Endothelial cell of umbilical vein (primary cell): Measurements from ENCODE around the gene TIAM1. TPM values are rescaled to one million over a fixed set of nuclear protein-coding genes. Genes with fewer than 3 reads are reported as not detected.
A peak's percentile ranks its signal among the peaks of the same experiment; 100 is the strongest.

ENCODE experiments used
- BruUV-seq: library from RNA; stranded (reverse); fragments of 400-500 nt; replicated peaks from 2 replicates; lab custom pipeline; 2021; lab: Mats Ljungman, UMichigan
- CTCF ChIA-PET: fragments of 300-600, 350-600 bp; sonication (Branson Sonifier 250); formaldehyde crosslinking; loops from one replicate; lab custom pipeline; 2021; ENCODE audit warnings: antibody characterized with exemption, inconsistent platforms; lab: Charles Lee
- POLR2A ChIA-PET: fragments of 300-600, 350-600 bp; sonication (Branson Sonifier 250); formaldehyde crosslinking; loops from one replicate; lab custom pipeline; 2021; ENCODE audit warnings: antibody characterized with exemption, inconsistent platforms; lab: Charles Lee
- DNase-seq: peaks from one replicate; pipeline ENCODE4 v3.0.0-alpha.2; 2011; ENCODE audit warnings: low read depth, low spot score
- FAIRE-seq: peaks from 2 replicates; lab custom pipeline; 2011; peaks lifted over from hg19 to GRCh38; lab: Jason Lieb, UNC
- H2AFZ ChIP-seq: 2 replicates; pipeline ENCODE4 v1.6.0; 2012; ENCODE audit warnings: low read depth, low read length, control low read depth, inconsistent platforms
- H3K27ac ChIP-seq: 2 replicates; pipeline ENCODE4 v1.5.1; 2011; ENCODE audit warnings: low read depth, mild to moderate bottlenecking, control low read depth, low read length, moderate library complexity; ENCODE audit not compliant: insufficient read depth
- H3K27me3 ChIP-seq, 2 experiments: 2 replicates each; pipeline versions ENCODE4 v1.6.0 to v1.6.1; 2011; ENCODE audit warnings: low read length in 2 of 2, mixed read lengths in 1 of 2; ENCODE audit not compliant: control insufficient read depth in 2 of 2, insufficient read depth in 2 of 2
- H3K36me3 ChIP-seq, 2 experiments: 2 replicates in 1 of 2; 3 replicates in 1 of 2; pipeline ENCODE4 v1.5.1; 2011; ENCODE audit warnings: low read length in 2 of 2, mild to moderate bottlenecking in 1 of 2, moderate library complexity in 1 of 2; ENCODE audit not compliant: control insufficient read depth in 2 of 2, insufficient read depth in 2 of 2; ENCODE audit errors: extremely low read depth in 1 of 2
- H3K4me1 ChIP-seq: 3 replicates; pipeline ENCODE4 v1.5.1; 2011; ENCODE audit warnings: mild to moderate bottlenecking, low read length; ENCODE audit not compliant: control insufficient read depth, insufficient read depth; ENCODE audit errors: extremely low read depth
- H3K4me2 ChIP-seq: 2 replicates; pipeline ENCODE4 v1.6.1; 2011; ENCODE audit warnings: low read length, control low read depth, mixed read lengths; ENCODE audit not compliant: insufficient read depth
- H3K4me3 ChIP-seq, 3 experiments: fragments of 200-600 bp in 1 of 3; sonication (generic), shearing (Covaris generic) in 1 of 3; replicated peaks in 1 of 3; 2 replicates each; pipeline ENCODE4 v1.5.1; 2011 to 2016; ENCODE audit warnings: control low read depth in 3 of 3, low read length in 3 of 3, mild to moderate bottlenecking in 2 of 3, inconsistent platforms in 1 of 3, low read depth in 1 of 3, moderate library complexity in 1 of 3; ENCODE audit not compliant: insufficient read depth in 1 of 3
- H3K79me2 ChIP-seq: 2 replicates; pipeline ENCODE4 v1.6.0; 2012; ENCODE audit warnings: low read length, inconsistent platforms; ENCODE audit not compliant: control insufficient read depth, insufficient read depth
- H3K9ac ChIP-seq: replicated peaks from 2 replicates; pipeline ENCODE3; 2011; ENCODE audit warnings: low read length, control low read depth; ENCODE audit not compliant: insufficient read depth; ENCODE audit errors: extremely low read depth
- H3K9me1 ChIP-seq: replicated peaks from 3 replicates; pipeline ENCODE4 v1.6.0; 2011; ENCODE audit warnings: mild to moderate bottlenecking, low read length; ENCODE audit not compliant: control insufficient read depth, insufficient read depth; ENCODE audit errors: extremely low read depth
- H3K9me3 ChIP-seq: replicated peaks from 2 replicates; pipeline ENCODE4 v1.5.1; 2012; ENCODE audit warnings: low read length, inconsistent platforms; ENCODE audit not compliant: control insufficient read depth, insufficient read depth
- H4K20me1 ChIP-seq: replicated peaks from 2 replicates; pipeline ENCODE3; 2011; ENCODE audit warnings: mild to moderate bottlenecking, low read length; ENCODE audit not compliant: control insufficient read depth, insufficient read depth; ENCODE audit errors: extremely low read depth
- CTCF ChIP-seq, 2 donors: IDR thresholded peaks; 1 replicate in 1 of 2; 2 replicates in 1 of 2; pipeline ENCODE4 v1.5.1; 2011; ENCODE audit warnings: low read length in 2 of 2, mild to moderate bottlenecking in 2 of 2, moderate library complexity in 2 of 2, control low read depth in 1 of 2, inconsistent platforms in 1 of 2, low read depth in 1 of 2; ENCODE audit not compliant: insufficient read depth in 1 of 2; ENCODE audit errors: extremely low read depth in 1 of 2
- EZH2 ChIP-seq: IDR thresholded peaks from 2 replicates; pipeline ENCODE4 v1.6.1; 2012; ENCODE audit warnings: borderline replicate concordance, low read depth, mild to moderate bottlenecking, moderate library complexity, low read length, inconsistent platforms; ENCODE audit not compliant: severe bottlenecking
- FOS ChIP-seq: IDR thresholded peaks from 2 replicates; pipeline ENCODE4 v1.6.1; 2011; ENCODE audit warnings: mild to moderate bottlenecking, low read length, moderate library complexity, borderline replicate concordance; ENCODE audit not compliant: insufficient read depth
- JUN ChIP-seq: IDR thresholded peaks from 2 replicates; pipeline ENCODE4 v1.6.1; 2011; ENCODE audit warnings: borderline replicate concordance, low read depth; ENCODE audit not compliant: insufficient read length, insufficient read depth
- POLR2AphosphoS5 ChIP-seq: IDR thresholded peaks from 2 replicates; pipeline ENCODE4 v1.6.1; 2012; ENCODE audit warnings: low read depth, mild to moderate bottlenecking, control low read depth, low read length, moderate library complexity; ENCODE audit not compliant: insufficient read depth
- dilution Hi-C: fragments of 300-500 bp; cut with MboI; formaldehyde crosslinking; loops from one replicate; pipeline ENCODE4 v1.15.0; 2019; ENCODE audit warnings: low sequenced_read_pairs; ENCODE audit not compliant: extremely low pct_ligation_motif_present
- intact Hi-C: fragments of 100-400 bp; cut with micrococcal nuclease; formaldehyde crosslinking; loops from one replicate; pipeline ENCODE4 v1.10.0; 2022
- polyA plus RNA-seq, 4 experiments: library from polyadenylated mRNA; depleted of rRNA in 3 of 4; stranded (reverse) in 3 of 4; unstranded in 1 of 4; fragments of >200 nt; gene quantifications; 2 replicates each; pipeline versions ENCODE4 v1.2.1 to v1.2.3, GENCODE V29; 2011 to 2012; ENCODE audit warnings: missing spikeins in 1 of 4
- total RNA-seq: library from RNA; stranded (reverse); gene quantifications from 2 replicates; pipeline ENCODE4 v1.2.3, GENCODE V29; 2021

TIAM1 gene
- total and polyA plus RNA-seq, 2 donors (not counting 3 experiments of a cell fraction or from before 2014, with no cell fraction given), result 0.21 to 0.86 TPM

DNA sequence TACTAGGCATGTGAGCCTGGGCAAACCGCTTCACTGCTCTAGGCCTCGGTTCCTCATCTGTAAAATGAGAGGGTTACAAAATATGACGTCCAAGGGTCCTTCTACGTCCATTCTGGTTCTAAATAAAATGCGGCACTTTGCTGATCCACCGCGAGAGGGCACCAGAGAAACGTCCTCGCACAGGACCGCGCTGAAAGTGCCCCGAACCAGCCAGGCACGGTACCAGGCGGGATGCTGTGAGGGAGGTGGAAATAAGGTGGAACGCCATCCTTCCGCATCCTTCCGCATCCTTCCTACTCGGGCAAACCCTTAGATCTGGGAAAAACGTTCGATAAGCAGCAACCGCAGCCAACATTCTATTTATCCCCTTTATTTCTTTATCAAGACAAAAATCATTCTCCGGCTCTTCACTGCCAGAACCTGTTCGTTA is 245.5 kb downstream of the TIAM1 start:
- ChIA-PET POLR2A (no interaction called here), CTCF (interaction anchor here (1.3 to 4.9 kb wide), 5 partner anchors 76 to 506 kb away, joined by 5 to 36 read pairs (median 31); no protein-coding TSS in a partner anchor)
- no peaks in the 10 kb centered on the region for H3K9me3 ChIP-seq
- no peaks in the 10 kb centered on the region for H3K4me1 ChIP-seq
- H3K9ac ChIP-seq, result no peak overlapping the region
- no peaks in the 10 kb centered on the region for H3K79me2 ChIP-seq
- no peak overlapping the region for H3K4me3 ChIP-seq
- no peaks in the 10 kb centered on the region for H3K27me3 ChIP-seq
- no TSS peak for BruUV-seq
- H3K27ac ChIP-seq, result no peak overlapping the region
- no peaks in the 10 kb centered on the region for H3K36me3 ChIP-seq
- H2AFZ ChIP-seq, result no peak overlapping the region
- H3K9me1 ChIP-seq, result no peaks in the 10 kb centered on the region
- intact Hi-C loops (loop anchor here (1.0 kb wide), 3 partner anchors 82 to 506 kb away; no protein-coding TSS in a partner anchor), dilution Hi-C loops (no loop called here)
- TF ChIP-seq CTCF (IDR thresholded peaks at IDR 0.05; ENCODE audit: extremely low read depth in 1 of 2, insufficient read depth in 1 of 2, low read depth in 1 of 2, low read length in 2 of 2), result peak; percentile 78 to 80
- TF ChIP-seq FOS, result no peak
- no peaks in the 10 kb centered on the region for H4K20me1 ChIP-seq
- H3K4me2 ChIP-seq, result no peak overlapping the region
- peak; percentile 49 for DNase-seq
- peak; percentile 86 for FAIRE-seq

GRCh38 chr21:31092832-31093625 is 251.0 kb downstream of the TIAM1 start:
- dilution Hi-C loops (no loop called here), intact Hi-C loops (no loop called here)
- no peaks in the 10 kb centered on the region for H4K20me1 ChIP-seq
- no peaks in the 10 kb centered on the region for H3K9me3 ChIP-seq
- DNase-seq (no peak), FAIRE-seq (no peak)
- no peaks in the 10 kb centered on the region for H3K79me2 ChIP-seq
- TF ChIP-seq POLR2AphosphoS5, result no peak
- TF ChIP-seq FOS, result no peak
- no peak for TF ChIP-seq EZH2
- TF ChIP-seq CTCF (IDR thresholded peaks at IDR 0.05; ENCODE audit: extremely low read depth in 1 of 2, insufficient read depth in 1 of 2, low read depth in 1 of 2, low read length in 2 of 2), result no peak
- TF ChIP-seq JUN, result no peak
- no peaks in the 10 kb centered on the region for H3K9me1 ChIP-seq
- no peak overlapping the region for H3K4me3 ChIP-seq
- no peak overlapping the region for H3K4me2 ChIP-seq
- H3K27me3 ChIP-seq, result no peaks in the 10 kb centered on the region
- H3K4me1 ChIP-seq, result no peaks in the 10 kb centered on the region
- ChIA-PET POLR2A (no interaction called here), CTCF (no interaction called here)
- no peak overlapping the region for H3K27ac ChIP-seq
- H3K9ac ChIP-seq, result no peak overlapping the region
- no peaks in the 10 kb centered on the region for H3K36me3 ChIP-seq
- BruUV-seq, result no TSS peak
- H2AFZ ChIP-seq, result no peak overlapping the region
